HG02973 (cell line): ENCODE measurements around the gene EDEM1.

Experiments used
- ATAC-seq: cut with Tn5 transposase; IDR thresholded peaks from one replicate; pipeline ENCODE4 v1.9.1; 2021; ENCODE audit warnings: moderate library complexity; ENCODE audit not compliant: unreplicated experiment

EDEM1 gene

GRCh38 chr3:5197470-5198312 is 10.2 kb downstream of the EDEM1 start:
- ATAC-seq = peak; percentile 76

DNA sequence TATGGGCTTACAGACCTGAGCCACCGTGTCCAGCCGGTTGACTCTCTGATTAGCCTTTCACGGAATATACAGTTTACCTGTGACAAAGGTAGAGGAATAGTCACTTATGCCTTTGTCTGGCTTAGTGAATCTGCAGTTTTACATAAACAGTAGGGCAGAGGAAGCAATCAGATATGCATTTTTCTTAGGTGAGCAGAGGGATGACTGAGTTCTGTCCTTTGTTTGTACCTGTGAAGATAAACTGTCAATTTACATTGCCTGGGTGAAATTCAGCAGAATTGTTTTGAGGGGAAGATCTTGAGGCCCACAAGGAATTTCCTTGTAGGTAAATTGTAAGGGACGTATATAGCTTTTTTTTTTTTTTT is 10.8 kb downstream of the EDEM1 start:
- no peak for ATAC-seq

DNA sequence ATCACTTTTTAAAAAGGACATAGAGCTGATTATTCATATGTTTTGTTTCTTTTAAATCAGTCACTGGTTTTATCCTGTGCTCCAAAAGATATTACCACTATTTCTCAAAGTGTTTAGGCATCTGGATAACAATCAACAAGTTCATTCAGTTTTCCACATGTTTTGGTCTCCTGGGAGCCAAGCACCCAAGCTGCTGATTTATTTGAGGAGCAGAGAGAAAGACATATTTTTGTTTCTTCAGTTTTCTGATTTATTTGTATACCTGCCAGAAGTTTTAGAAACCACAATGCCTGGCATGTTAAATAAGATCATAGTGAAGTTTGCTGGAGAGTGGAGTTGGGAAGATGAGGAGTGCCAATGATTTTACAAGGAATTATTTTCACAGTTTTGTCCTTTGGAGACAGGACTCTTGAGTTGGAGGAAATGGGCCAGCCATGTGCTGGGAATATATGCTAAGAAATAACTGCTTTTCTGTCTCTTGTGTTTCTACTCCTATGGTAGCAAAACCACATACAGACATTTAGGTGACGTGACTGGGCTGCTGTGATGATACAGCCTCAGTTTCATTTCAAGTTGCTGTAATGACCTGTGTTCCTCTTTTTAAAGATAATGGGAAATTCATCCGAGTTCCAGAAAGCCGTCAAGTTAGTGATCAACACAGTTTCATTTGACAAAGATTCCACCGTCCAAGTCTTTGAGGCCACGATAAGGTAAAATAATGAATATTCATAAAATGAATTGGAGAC is 11.7 kb downstream of the EDEM1 start:
- peak; percentile 37 for ATAC-seq

DNA sequence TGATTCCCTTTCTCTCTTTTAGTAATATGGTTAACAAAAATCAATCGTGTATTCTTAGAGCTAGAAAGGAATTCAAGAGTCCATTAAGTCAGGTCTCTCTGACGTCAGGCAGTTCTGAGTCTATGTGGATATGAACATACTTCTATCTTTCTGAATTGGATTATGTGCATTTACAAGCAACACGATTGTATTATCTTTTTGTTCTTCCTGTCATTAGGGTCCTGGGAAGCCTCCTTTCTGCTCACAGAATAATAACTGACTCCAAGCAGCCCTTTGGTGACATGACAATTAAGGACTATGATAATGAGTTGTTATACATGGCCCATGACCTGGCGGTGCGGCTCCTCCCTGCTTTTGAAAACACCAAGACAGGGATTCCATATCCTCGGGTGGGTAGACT is 14.0 kb downstream of the EDEM1 start:
- ATAC-seq = no peak

- ATAC-seq = no peak
Measured at GRCh38 chr3:5202222-5202621, 14.7 kb downstream of the EDEM1 start.

- peak; percentile 97 for ATAC-seq
Measured at GRCh38 chr3:5205165-5205941, 17.8 kb downstream of the EDEM1 start.

- ATAC-seq = no peak
Measured at GRCh38 chr3:5210926-5211325, 23.4 kb downstream of the EDEM1 start.

DNA sequence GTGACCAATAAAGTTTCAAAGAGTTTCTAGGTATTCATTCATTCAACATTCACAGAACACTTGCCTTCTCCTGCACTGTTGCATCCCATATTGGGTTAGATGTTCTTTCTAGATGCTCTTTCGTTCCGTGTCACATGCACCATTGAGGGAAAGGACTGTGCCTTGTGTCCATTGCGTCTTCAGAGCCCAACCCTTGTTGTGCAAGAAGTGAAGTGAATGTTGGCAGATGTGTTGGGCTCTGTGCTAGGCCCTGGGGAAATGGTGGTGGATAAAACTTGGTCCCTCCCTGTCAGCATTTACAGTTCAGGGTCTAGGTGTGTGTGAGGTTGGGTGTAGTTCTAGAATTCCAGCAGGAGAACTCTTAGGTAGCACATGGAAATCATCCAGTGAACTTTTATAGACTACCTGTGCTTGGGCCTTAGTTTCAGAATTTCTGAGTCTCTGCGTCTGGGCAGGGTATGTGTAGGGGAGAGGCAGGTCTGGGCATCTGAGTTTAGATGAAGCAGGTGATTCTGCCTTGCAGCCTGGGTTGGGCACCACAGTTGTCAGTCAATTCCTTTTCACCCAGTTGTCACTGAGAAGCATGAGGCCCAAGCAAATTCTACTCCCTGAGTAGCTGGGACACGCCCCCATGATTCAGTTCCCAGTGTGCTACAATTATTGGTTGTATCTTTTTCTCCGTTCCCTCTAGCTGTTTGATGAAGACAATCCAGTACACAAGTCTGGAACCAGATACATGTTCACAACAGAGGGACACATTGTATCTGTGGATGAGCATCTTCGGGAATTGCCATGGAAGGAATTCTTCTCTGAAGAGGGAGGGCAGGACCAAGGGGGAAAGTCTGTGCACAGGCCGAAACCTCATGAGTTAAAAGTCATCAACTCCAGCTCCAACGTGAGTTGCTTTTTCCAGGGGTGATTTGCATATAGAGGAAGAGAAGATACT is 25.4 kb downstream of the EDEM1 start:
- ATAC-seq = no peak

- no peak for ATAC-seq
Measured at GRCh38 chr3:5213574-5213966, 26.1 kb downstream of the EDEM1 start.

GRCh38 chr3:5214352-5214751 is 26.8 kb downstream of the EDEM1 start:
- no peak for ATAC-seq

GRCh38 chr3:5217824-5218595 is 30.5 kb downstream of the EDEM1 start:
- no peak for ATAC-seq

GRCh38 chr3:5218815-5219214 is 31.3 kb downstream of the EDEM1 start:
- ATAC-seq = no peak

GRCh38 chr3:5219216-5219615 is 31.7 kb downstream of the EDEM1 start:
- no peak for ATAC-seq

DNA sequence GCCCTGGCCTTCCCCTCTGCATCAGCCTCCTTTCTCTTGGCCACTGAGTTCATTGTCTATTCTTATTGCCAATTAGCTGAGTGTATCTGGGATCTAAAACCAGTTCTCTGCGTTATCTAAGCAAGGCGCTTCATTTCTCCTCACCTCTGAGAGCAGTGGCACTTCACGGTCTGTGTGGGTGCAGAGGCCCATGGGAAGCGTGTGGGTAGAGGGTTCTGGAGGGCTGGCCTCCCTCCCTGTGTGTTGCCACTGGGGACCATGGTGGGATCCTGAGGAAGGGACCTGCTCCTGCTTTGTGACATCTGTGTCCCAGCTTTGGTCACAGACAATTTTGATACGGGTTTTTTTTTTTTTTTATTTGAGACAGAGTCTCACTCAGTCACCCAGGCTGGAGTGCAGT is 32.7 kb downstream of the EDEM1 start:
- ATAC-seq = no peak

DNA sequence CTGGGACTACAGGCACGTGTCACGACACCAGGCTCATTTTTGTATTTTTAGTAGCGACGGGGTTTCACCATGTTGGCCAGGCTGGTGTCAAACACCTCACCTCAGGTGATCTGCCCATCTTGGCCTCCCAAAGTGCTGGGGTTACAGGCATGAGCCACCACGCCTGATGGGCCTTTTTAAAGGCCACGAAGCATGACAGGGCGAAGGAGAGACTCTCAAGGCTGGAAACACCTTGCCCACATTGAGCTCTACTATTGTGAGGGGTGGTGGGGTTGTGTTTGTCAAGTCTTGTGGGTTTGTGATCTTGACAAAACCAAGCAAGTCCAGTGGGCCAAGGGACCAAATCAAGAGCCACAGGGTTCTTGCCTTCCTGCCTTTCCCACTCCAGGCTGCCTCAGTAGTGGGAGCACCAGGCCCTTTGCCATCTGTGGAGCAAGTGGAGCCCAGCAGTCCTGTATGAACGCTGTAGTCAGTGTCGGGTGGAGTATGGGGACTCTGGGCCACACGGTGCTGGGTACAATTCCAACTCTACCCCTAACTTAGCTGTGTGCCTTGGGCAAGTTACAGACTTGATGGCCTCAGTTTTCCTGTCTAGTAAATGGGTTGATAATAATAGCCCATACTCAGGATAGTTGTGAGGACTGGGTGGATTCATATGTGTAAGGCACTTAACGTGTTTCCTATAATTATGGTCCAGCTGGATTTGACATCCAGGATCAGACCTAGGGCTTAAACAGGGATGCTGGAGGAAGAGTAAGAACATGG is 33.3 kb downstream of the EDEM1 start:
- ATAC-seq = no peak

GRCh38 chr3:5221701-5222100 is 34.2 kb downstream of the EDEM1 start:
- ATAC-seq = no peak

- ATAC-seq = no peak
Measured at GRCh38 chr3:5222283-5223005, 34.9 kb downstream of the EDEM1 start.

DNA sequence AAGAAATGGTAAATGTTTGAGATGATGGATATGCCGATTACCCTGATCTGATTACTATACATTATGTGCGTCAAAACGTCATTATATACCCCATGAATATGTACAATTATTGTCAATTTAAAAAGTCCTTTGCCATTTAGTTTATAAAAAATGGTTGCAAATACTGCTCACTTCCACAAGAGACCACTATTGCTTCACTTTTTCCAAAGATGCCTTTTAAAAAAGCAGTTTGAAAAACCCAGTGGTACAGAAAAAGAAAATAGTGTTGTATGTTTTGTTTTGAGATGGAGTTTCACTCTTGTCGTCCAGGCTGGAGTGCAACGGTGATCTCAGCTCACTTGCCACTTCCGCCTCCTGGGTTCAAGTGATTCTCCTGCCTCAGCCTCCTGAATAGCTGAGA is 39.3 kb downstream of the EDEM1 start:
- ATAC-seq = peak; percentile 53
